GM19328 (cell line): ENCODE measurements around the gene CMTR2.

Experiments used
- ATAC-seq: cut with Tn5 transposase; IDR thresholded peaks from one replicate; pipeline ENCODE4 v1.9.1; 2021; ENCODE audit warnings: mild to moderate bottlenecking, moderate library complexity; ENCODE audit not compliant: unreplicated experiment

The CMTR2 gene

GRCh38 chr16:71276589-71277334, 12.4 kb downstream of the CMTR2 start:
- no peak for ATAC-seq

DNA sequence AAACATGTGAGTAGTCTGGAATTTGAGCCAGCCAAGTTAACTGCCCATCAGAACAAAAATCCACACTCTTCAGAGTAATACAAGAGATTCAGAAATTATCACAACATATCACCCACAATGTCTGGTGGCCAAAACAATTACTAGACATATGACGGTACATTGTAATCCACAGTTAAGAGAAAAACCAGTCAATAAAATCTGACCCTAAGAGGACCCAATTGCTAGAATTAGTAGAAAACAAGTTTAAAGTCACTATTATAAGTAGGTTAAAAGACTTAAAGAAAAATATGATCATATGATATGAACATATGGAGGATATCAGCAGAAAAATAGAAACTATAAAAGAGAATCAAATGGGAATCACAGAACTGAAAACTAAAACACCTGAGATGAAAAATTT, 15.8 kb downstream of the CMTR2 start:
- no peak for ATAC-seq

- no peak for ATAC-seq
Observed at GRCh38 chr16:71264299-71264698, 24.9 kb downstream of the CMTR2 start.

DNA sequence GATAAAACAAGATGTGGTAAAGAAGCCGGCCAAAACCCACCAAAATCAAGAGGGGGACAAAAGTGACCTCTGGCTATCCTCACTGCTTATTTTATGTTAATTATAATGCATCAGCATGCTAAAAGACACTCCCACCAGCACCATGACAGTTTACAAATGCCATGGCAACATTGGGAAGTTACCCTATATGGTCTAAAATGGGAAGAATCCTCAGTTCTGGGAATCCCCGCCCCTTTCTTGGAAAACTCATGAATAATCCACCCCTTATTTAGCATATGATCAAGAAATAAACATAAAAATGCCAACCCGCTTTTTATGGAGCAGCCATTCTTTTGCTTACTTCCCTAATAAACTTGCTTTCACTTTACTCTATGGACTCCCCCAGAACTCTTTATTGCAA, 25.6 kb downstream of the CMTR2 start:
- no peak for ATAC-seq

DNA sequence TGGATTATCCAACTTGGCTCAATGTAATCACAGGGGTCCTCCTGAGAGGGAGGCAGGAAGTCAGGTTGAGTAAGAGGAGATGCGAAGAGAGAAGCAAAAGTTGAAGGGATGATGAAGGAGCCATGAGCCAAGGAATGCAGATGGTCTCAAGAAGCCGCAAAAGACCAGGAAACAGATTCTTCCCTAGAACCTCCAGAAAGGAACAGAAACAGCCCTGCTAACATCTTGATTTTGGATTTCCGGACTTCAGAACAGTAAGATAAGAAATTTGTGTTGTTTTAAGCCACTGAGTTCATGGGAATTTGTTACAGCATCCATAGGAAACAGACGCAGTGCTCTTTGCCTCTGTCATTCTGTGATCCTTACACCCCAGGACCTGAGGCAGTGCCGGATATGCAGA, 26.8 kb downstream of the CMTR2 start:
- no peak for ATAC-seq

DNA sequence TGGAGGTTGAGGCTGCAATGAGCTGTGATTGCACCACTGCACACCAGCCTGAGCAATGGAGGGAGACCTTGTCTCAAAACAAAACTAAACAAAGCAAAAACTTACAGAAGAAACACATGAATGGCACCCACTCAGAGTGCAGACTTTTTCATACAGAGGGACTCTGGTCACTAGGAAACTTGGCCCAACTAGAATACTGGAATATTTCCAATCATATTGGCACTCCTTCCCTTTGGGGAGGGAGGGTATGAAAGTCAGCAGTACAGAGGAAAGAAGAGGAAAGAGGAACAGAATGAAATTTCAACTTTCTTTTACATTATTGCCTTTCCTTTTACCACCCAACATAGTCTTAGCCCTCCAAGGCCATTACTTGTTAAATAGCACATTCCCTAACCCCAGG, 28.2 kb downstream of the CMTR2 start:
- ATAC-seq, result no peak

- no peak for ATAC-seq
Observed at GRCh38 chr16:71259086-71259485, 30.1 kb downstream of the CMTR2 start.

- no peak for ATAC-seq
Observed at GRCh38 chr16:71258372-71258771, 30.8 kb downstream of the CMTR2 start.

DNA sequence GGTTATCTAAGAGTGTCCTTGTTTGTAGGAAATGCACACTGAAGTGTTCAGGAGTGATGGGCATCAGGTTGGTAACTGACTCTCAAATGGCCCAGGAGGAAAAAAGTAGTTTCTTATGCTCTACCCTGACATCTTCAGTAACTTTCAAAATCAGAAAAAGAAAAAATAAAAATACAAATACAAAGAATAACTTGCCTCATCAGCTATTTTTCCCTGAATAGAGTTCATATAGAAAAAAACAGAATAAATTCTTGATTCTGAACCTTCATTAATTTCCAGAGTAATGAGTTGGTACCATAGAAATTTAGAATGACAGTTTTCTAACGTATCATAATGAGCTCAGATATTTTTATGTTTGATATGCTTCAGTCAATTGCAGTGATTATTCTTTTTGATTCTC, 31.4 kb downstream of the CMTR2 start:
- ATAC-seq, result no peak

- ATAC-seq, result no peak
Observed at GRCh38 chr16:71255721-71256120, 33.5 kb downstream of the CMTR2 start.

GRCh38 chr16:71254832-71255525, 34.2 kb downstream of the CMTR2 start:
- ATAC-seq, result no peak

GRCh38 chr16:71250461-71251235, 38.6 kb downstream of the CMTR2 start:
- ATAC-seq, result no peak

DNA sequence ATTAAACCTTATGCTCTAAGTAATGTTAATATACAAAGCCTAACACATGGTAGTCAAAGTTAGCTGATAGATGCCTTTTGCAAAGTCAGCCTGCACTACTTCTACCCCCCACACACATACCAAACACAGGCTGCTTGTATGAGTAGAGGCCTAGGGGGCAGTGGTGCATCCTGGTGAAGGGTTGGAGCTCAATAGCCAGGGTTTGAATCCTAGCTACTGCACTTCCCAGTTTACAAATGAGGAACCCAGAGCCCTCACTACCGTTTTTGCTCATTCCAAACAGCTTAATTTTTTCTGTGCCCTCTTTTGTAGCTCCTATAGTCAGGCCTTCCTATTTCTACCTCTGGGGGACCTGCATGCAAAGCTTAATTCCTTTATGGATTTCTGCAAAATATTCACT, 39.8 kb downstream of the CMTR2 start:
- ATAC-seq, result no peak

DNA sequence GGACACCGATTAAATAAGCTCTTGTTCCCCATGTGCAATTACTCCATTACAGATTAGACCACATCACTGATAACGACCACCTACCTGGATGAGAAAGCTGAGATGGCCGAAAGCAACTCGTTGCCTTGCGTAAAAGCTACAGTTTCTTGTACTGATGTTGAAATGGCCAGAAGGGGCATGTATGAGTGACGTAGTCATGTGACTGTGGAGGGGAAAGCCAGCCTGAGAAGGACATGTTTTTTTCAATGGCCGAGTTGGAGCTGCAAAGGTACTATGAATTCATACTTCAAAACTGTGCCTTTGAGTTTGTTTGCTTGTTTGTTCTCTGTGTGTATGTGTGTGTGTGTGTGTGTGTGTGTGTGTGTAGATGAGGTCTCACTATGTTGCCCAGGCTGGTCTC, 41.7 kb downstream of the CMTR2 start:
- ATAC-seq, result no peak

- ATAC-seq, result no peak
Observed at GRCh38 chr16:71246309-71246708, 42.9 kb downstream of the CMTR2 start.

GRCh38 chr16:71244521-71244920, 44.7 kb downstream of the CMTR2 start:
- no peak for ATAC-seq

- no peak for ATAC-seq
Observed at GRCh38 chr16:71242601-71243000, 46.6 kb downstream of the CMTR2 start.

- ATAC-seq, result no peak
Observed at GRCh38 chr16:71242036-71242435, 47.2 kb downstream of the CMTR2 start.
